PFSK-1 (cell line): ENCODE results near the gene ABCC8.

Source experiments
- FOXP2 ChIP-seq: optimal IDR thresholded peaks from 2 replicates; pipeline ENCODE3; 2011; ENCODE audit warnings: borderline replicate concordance, control low read depth, inconsistent platforms; ENCODE audit not compliant: insufficient read depth; ENCODE audit errors: extremely low read length, extremely low read depth
- POLR2AphosphoS5 ChIP-seq: IDR thresholded peaks from 2 replicates; pipeline ENCODE4 v1.6.1; 2012; ENCODE audit warnings: low read depth, mild to moderate bottlenecking, control low read depth, low read length, moderate library complexity
- REST ChIP-seq, 2 experiments: IDR thresholded peaks; 2 replicates each; pipeline versions ENCODE4 v1.6.1 to v1.8.0; 2011 to 2012; ENCODE audit warnings: low read depth in 2 of 2, low read length in 2 of 2, control low read depth in 1 of 2, inconsistent platforms in 1 of 2, mild to moderate bottlenecking in 1 of 2, moderate library complexity in 1 of 2; ENCODE audit not compliant: insufficient read depth in 1 of 2
- SIN3A ChIP-seq: IDR thresholded peaks from 2 replicates; pipeline ENCODE4 v1.6.1; 2012; ENCODE audit warnings: mild to moderate bottlenecking, low read length, moderate library complexity, borderline replicate concordance; ENCODE audit not compliant: insufficient read depth
- TAF1 ChIP-seq: IDR thresholded peaks from 2 replicates; pipeline ENCODE4 v1.6.1; 2012; ENCODE audit warnings: low read length, control low read depth, borderline replicate concordance; ENCODE audit not compliant: insufficient read depth

GRCh38 chr11:17525570-17525969 is 48.9 kb upstream of the ABCC8 start:
- TF ChIP-seq POLR2AphosphoS5 (no peak), TAF1 (no peak), SIN3A (no peak), REST (IDR thresholded peaks at IDR 0.05; ENCODE audit: insufficient read depth in 1 of 2, low read depth in 2 of 2, low read length in 2 of 2) (no peak), FOXP2 (no peak)
